ENCODE measurements around the gene CENPF.

DNA sequence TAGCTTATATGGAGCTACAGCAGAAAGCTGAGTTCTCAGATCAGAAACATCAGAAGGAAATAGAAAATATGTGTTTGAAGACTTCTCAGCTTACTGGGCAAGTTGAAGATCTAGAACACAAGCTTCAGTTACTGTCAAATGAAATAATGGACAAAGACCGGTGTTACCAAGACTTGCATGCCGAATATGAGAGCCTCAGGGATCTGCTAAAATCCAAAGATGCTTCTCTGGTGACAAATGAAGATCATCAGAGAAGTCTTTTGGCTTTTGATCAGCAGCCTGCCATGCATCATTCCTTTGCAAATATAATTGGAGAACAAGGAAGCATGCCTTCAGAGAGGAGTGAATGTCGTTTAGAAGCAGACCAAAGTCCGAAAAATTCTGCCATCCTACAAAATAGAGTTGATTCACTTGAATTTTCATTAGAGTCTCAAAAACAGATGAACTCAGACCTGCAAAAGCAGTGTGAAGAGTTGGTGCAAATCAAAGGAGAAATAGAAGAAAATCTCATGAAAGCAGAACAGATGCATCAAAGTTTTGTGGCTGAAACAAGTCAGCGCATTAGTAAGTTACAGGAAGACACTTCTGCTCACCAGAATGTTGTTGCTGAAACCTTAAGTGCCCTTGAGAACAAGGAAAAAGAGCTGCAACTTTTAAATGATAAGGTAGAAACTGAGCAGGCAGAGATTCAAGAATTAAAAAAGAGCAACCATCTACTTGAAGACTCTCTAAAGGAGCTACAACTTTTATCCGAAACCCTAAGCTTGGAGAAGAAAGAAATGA lies 37.6 kb downstream of the CENPF start:
- TF ChIP-seq, protein P1, sequence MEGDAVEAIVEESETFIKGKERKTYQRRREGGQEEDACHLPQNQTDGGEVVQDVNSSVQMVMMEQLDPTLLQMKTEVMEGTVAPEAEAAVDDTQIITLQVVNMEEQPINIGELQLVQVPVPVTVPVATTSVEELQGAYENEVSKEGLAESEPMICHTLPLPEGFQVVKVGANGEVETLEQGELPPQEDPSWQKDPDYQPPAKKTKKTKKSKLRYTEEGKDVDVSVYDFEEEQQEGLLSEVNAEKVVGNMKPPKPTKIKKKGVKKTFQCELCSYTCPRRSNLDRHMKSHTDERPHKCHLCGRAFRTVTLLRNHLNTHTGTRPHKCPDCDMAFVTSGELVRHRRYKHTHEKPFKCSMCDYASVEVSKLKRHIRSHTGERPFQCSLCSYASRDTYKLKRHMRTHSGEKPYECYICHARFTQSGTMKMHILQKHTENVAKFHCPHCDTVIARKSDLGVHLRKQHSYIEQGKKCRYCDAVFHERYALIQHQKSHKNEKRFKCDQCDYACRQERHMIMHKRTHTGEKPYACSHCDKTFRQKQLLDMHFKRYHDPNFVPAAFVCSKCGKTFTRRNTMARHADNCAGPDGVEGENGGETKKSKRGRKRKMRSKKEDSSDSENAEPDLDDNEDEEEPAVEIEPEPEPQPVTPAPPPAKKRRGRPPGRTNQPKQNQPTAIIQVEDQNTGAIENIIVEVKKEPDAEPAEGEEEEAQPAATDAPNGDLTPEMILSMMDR (IDR thresholded peaks at IDR 0.05), result no peak
- TF ChIP-seq POLR2AphosphoS5 (IDR thresholded peaks at IDR 0.05), result no peak
